Measurements from ENCODE around the gene PATE4. TPM values are rescaled to one million over a fixed set of nuclear protein-coding genes. Genes with fewer than 3 reads are reported as not detected.
"Not testable (repeated sequence)": the region's sequence is repeated elsewhere in the genome, so short reads cannot be mapped to it uniquely, and the experiment has no call there.

Gene PATE4
- total RNA-seq, 3 donors from 2014 or later = not detected

- intact Hi-C loops (cut with DNase I; ENCODE audit: low total_unique reads) = no loop called here
- Histone ChIP-seq H3K4me1 (no peaks in the 10 kb centered on the region), H3K27ac (no peak overlapping the region), H3K27me3 (no peaks in the 10 kb centered on the region), H3K9me3 (peaks cover 20 to 35% of the 10 kb centered on the region in 2 donors), H3K36me3 (no peaks in the 10 kb centered on the region), H3K4me3 (no peak overlapping the region)
- TF ChIP-seq, protein P1, sequence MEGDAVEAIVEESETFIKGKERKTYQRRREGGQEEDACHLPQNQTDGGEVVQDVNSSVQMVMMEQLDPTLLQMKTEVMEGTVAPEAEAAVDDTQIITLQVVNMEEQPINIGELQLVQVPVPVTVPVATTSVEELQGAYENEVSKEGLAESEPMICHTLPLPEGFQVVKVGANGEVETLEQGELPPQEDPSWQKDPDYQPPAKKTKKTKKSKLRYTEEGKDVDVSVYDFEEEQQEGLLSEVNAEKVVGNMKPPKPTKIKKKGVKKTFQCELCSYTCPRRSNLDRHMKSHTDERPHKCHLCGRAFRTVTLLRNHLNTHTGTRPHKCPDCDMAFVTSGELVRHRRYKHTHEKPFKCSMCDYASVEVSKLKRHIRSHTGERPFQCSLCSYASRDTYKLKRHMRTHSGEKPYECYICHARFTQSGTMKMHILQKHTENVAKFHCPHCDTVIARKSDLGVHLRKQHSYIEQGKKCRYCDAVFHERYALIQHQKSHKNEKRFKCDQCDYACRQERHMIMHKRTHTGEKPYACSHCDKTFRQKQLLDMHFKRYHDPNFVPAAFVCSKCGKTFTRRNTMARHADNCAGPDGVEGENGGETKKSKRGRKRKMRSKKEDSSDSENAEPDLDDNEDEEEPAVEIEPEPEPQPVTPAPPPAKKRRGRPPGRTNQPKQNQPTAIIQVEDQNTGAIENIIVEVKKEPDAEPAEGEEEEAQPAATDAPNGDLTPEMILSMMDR (IDR thresholded peaks at IDR 0.05) = no peak
- TF ChIP-seq POLR2AphosphoS5 (IDR thresholded peaks at IDR 0.05) (no peak), POLR2A (IDR thresholded peaks at IDR 0.05) (no peak)
- DNase-seq (ENCODE audit: low spot score in 2 of 2) = no peak
Measured at GRCh38 chr11:125846188-125846587, 13.1 kb downstream of the PATE4 start.

DNA sequence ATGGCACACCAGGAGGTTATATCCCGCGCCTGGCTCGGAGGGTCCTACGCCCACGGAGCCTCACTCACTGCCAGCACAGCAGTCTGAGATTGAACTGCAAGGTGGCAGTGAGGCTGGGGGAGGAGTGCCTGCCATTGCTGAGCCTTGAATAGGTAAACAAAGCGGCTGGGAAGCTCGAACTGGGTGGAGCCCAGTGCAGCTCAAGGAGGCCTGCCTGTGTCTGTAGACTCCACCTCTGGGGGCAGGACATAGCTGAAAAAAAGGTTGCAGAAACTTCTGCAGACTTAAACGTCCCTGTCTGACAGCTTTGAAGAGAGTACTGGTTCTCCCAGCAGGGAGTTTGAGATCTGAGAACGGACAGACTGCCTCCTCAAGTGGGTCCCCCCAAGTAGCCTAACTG is 24.6 kb downstream of the PATE4 start:
- H3K4me1 ChIP-seq; H3K27ac ChIP-seq; H3K27me3 ChIP-seq; H3K4me3 ChIP-seq; DNase-seq (ENCODE audit: low spot score in 2 of 2); H3K36me3 ChIP-seq; intact Hi-C loops (cut with DNase I; ENCODE audit: low total_unique reads): not testable (repeated sequence)
- H3K9me3 ChIP-seq = peaks cover 6 to 24% of the 10 kb centered on the region in 2 donors

DNA sequence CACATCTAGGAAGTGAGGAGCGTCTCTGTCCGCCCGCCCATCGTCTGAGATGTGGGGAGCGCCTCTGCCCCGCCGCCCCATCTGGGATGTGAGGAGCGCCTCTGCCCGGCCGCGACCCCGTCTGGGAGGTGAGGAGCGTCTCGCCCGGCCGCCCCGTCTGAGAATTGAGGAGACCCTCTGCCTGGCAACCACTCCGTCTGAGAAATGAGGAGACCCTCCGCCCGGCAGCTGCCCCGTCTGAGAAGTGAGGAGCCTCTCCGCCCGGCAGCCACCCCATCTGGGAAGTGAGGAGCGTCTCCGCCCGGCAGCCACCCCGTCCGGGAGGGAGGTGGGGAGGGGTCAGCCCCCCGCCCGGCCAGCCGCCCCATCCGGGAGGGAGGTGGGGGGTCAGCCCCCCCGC is 29.7 kb downstream of the PATE4 start:
- intact Hi-C loops (cut with DNase I; ENCODE audit: low total_unique reads); H3K4me3 ChIP-seq; DNase-seq (ENCODE audit: low spot score in 2 of 2): not testable (repeated sequence)

GRCh38 chr11:125865354-125865753 is 32.2 kb downstream of the PATE4 start:
- DNase-seq (ENCODE audit: low spot score in 2 of 2); H3K27me3 ChIP-seq; H3K4me1 ChIP-seq; H3K4me3 ChIP-seq; H3K27ac ChIP-seq; H3K9me3 ChIP-seq; H3K36me3 ChIP-seq: not testable (repeated sequence)
- intact Hi-C loops (cut with DNase I; ENCODE audit: low total_unique reads) = loop anchor here (5.0 kb wide), 1 partner anchor 998 kb away; the partner anchor contains the start of gene ROBO3

More for the DNA sequence above, 29.7 kb downstream of the PATE4 start:
- H3K36me3 ChIP-seq, H3K4me1 ChIP-seq, H3K9me3 ChIP-seq, H3K27ac ChIP-seq, H3K27me3 ChIP-seq: not testable (repeated sequence)

DNA sequence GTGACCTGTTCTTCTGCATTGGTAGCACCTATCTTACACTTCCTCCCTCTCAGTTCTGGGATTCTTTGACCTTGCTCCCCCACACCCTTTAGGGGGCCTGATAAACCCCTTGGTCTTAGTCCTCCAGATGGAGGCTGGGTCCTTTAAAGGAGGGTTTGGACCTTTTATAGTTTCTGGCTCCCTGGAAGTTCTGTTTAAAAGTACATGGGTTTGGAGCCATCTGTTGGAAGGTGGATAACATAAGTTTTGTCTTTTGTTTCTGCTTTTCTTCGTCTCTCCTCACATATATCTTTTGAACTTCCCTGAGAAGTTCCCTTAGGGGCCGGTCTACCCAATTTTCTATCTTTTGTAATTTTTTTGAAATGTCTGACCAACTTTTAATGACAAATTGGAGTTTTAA is 36.4 kb downstream of the PATE4 start:
- Histone ChIP-seq H3K27me3 (no peaks in the 10 kb centered on the region), H3K27ac (no peak overlapping the region), H3K36me3 (no peaks in the 10 kb centered on the region), H3K4me3 (no peak overlapping the region), H3K4me1 (no peaks in the 10 kb centered on the region), H3K9me3 (no peaks in the 10 kb centered on the region)
- no peak for DNase-seq (ENCODE audit: low spot score in 2 of 2)
- intact Hi-C loops (cut with DNase I; ENCODE audit: low total_unique reads) = loop anchor here (5.0 kb wide), 1 partner anchor 1002 kb away; the partner anchor contains the start of gene ROBO3
- no peak for TF ChIP-seq POLR2AphosphoS5 (IDR thresholded peaks at IDR 0.05)
- TF ChIP-seq, protein P1 (IDR thresholded peaks at IDR 0.05) = no peak
- no peak for TF ChIP-seq POLR2A (IDR thresholded peaks at IDR 0.05)

GRCh38 chr11:125871391-125872137 is 38.4 kb downstream of the PATE4 start:
- Histone ChIP-seq H3K27ac (no peak overlapping the region), H3K4me3 (no peak overlapping the region), H3K27me3 (no peaks in the 10 kb centered on the region), H3K36me3 (no peaks in the 10 kb centered on the region), H3K4me1 (no peaks in the 10 kb centered on the region), H3K9me3 (no peaks in the 10 kb centered on the region)
- no peak for TF ChIP-seq POLR2AphosphoS5 (IDR thresholded peaks at IDR 0.05)
- TF ChIP-seq, protein P1 (IDR thresholded peaks at IDR 0.05) = no peak
- TF ChIP-seq POLR2A (IDR thresholded peaks at IDR 0.05) = no peak
- DNase-seq (ENCODE audit: low spot score in 2 of 2) = no peak
- intact Hi-C loops (cut with DNase I; ENCODE audit: low total_unique reads) = no loop called here

Data from breast epithelium (tissue), 4 donors.